Activated CD4-positive, CD25-positive, alpha-beta regulatory T cell treated with anti-CD3 and anti-CD28 coated beads, Interleukin-2, amount 50 U/mL, for 72 hours (primary cell): ENCODE results near the gene UBQLN4.
A peak's percentile ranks its signal among the peaks of the same experiment; 100 is the strongest.

Experiments
- DNase-seq: peaks from one replicate; pipeline ENCODE4 v3.0.0; 2021

The UBQLN4 gene

GRCh38 chr1:156009404-156009803 is 44.2 kb downstream of the UBQLN4 start:
- no peak for DNase-seq

GRCh38 chr1:156006666-156007376 is 46.8 kb downstream of the UBQLN4 start:
- no peak for DNase-seq

DNA sequence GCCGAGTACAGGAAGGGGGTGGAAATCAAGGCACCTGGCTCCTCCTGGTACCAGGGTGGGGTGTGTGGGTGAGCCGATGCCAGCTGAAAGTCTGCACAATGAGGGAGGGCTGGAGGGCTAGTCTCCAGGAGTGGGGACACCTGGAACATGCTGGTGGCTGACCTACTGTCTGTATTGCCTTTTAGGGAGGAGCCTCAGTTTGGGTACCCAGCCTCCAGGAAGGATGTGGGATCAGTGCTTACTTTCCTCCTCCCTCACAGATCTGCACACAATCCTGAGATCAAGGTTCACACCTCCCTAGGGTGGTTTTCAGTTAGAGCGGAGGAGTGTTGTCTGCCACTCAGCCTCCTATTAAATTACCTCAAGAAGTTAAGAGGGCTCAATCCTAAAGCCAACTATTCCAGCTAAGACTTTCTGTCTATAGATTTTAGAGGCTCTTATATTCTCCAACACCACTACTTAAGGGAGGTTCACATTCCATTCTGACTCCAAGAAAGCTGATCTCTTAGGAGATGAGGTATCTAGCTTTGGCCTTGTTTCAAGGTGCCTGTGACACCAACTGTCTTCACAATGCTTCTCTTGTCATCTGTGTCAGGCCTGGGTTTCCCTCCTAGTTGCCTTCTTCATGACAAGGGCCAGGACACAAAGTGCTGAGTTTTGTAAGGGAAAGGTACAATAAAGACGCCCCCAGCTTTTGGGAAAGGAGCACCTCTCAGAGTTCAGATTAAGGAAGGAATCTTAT is 48.6 kb downstream of the UBQLN4 start:
- DNase-seq, result no peak

DNA sequence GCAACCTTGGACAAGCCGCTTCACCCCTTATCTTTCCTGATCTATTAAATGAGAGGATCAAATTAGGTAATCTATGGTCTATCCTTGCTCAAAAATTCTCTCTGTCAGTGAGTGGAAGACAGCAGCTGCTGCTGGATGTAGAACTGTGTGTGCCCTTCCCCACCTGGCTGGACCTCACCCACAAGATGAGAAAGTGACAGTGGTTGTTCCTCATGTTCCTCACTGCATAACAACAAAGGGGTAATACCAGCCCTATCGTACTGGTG is 49.7 kb downstream of the UBQLN4 start:
- DNase-seq, result no peak

GRCh38 chr1:156002188-156002911 is 51.2 kb downstream of the UBQLN4 start:
- DNase-seq, result no peak

DNA sequence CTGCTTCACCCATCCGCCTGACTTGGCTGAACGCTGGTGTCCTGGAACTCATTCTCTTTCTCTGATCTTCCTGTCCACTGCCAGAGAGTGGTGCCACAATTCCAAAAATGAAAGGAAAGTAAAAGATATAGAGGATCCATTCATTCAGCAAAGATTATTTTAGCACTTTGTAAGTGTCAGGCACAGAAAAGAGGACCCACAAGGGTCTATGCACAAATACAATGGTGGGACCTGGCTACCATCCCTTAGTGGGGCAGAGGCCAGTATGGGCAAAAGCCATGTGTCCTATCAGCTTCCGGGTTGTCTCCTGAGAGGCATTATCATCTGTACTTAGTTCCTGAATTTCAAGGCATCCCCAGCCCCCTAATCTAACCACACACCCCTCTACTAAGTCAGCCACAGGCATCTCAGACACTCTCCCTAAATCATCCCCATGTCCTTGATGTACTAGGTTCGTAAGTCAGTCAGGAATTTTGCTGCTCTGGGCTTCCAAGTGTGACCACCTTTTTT is 51.9 kb downstream of the UBQLN4 start:
- no peak for DNase-seq

- no peak for DNase-seq
Observed at GRCh38 chr1:156001021-156001661, 52.5 kb downstream of the UBQLN4 start.

- no peak for DNase-seq
Observed at GRCh38 chr1:155999964-156000363, 53.6 kb downstream of the UBQLN4 start.

GRCh38 chr1:155996166-155996565 is 57.4 kb downstream of the UBQLN4 start:
- no peak for DNase-seq

- no peak for DNase-seq
Observed at GRCh38 chr1:155993595-155993994, 60.0 kb downstream of the UBQLN4 start.

GRCh38 chr1:155990005-155990739 is 63.4 kb downstream of the UBQLN4 start:
- no peak for DNase-seq

DNA sequence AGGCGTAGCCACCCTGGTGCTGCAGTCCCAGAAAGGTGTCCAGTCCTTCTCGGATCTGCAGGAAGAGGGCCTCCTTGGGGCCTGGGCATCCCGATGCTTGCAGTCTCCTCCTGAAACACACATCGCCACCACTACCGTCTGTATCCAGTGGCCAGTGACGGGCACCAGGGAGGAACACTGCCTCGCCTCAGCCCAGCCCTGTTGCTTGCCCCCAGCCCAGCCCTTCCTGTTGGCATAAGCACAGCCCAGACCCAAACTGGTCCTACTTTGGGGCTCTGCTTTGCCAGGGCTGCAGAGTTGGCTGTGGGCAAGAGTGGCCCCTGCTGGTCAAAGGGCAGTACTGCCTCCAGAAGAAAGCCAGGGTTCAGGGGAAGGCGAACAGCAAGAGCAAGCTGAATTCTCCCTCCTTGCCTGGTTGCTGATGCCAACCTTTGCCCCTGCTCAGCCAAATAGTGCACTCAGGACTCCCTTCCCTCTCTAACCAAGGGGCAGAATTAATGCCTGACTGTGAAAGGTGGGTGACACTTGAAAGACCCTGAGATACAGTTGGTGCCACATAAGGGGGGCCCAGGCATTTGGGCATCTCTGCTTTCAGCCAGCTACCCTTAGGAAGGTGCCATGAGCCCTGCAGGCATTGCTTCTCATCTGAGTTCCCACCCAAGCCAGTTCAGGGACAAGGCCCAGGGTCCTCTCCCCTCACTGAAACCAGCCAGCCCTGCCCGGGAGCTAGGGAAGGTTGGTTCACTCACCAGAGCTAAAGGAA is 64.2 kb downstream of the UBQLN4 start:
- DNase-seq, result peak; percentile 81
